GM18868 (cell line): ENCODE results near the gene PIP4K2A.

ENCODE experiments used
- ATAC-seq: cut with Tn5 transposase; IDR thresholded peaks from one replicate; pipeline ENCODE4 v1.9.1; 2021; ENCODE audit warnings: mild to moderate bottlenecking, moderate library complexity; ENCODE audit not compliant: unreplicated experiment

The PIP4K2A gene

DNA sequence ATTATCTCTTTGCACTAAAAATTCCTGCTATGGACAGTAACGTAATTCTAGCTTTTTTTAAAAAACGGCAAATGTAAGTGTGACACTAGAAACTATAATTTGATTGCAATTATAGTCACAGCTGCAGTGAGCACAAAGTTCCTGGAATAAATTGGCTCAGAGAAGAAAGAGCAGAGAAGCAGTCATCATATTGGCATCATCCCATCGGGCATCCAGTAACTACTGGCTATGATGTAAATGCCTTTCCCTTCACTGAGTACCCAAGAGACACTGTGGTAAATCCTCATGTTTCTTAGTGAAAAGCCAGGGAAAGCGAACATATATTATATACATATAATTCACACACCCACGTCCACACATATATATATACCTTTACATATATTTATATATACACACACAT is 43.6 kb downstream of the PIP4K2A start:
- no peak for ATAC-seq

DNA sequence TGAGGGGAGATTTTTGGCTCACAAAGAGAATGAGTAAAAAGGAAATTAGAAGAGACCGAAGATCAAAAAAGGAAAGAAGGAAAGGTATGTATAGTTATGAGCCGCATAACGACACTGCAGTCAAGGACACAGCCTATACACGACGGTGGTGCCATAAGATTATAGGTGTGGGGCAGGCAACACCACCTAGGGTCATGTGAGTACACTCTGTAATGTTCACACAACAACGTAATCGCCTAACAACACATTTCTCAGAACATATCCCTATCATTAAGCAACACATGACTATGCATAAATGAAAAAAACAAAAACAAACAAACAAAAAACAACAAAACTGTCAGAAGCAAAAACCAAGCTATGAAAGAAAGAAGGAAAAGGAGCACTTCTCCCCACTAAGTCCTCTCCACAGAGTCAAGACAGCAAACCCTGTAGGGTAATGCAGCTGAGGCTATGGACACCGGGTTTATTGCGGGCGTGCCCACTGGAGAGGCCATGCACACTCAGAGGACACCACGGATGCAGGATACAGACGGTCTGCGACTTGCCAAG is 45.1 kb downstream of the PIP4K2A start:
- ATAC-seq, result peak; percentile 62

DNA sequence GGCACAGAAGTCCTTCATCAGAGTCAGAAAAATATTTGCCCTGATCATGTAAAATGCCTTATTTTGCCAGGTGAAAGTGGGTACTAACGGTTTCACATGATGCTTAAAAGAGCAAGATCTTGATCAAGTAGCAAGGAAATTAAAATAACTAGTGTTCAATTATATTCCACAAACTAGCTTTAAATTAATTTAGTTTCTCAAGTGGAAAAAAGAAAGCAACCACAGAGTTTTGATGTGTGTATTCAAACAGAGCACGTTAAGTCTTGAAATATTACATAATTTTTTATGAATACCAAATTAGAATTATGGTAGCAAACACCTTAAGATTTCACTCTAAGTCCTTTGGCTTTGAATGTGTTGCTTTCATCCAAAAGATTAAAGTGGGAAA is 47.3 kb downstream of the PIP4K2A start:
- no peak for ATAC-seq

DNA sequence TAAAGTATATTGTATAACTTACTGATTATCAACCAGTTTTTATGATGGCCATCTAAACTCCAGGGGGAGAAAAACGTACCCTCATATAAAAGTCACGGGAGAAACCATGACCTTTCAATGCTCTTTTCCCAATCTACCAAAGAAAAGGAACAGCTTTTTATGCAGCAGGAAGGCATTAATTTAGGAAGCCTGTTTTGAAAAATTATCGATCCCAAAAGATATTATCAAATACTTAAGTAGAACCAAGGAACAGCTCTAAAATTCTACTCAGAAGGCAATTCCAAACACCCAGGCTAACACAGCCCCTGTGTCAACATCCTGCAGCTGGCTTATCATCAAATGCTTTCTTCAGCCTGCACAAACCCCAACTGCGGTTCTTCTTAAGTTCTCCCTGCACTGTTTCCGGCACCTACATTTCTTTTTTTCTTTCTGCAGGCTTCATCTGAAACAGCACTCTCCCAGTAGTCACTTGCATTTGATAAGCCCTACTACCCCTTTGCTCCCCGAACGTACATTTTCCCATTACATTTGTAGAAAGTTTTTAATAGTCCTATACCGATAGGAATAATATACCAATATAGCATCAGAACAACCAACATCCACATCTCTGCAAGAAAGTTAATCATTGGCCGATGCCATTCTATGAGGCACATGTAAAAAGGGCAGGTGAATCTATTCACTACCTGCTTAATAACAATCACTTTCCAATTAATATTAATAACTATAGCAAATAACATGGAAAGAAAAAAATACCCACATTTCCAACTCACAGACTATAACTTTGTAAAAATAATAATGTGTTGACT is 47.9 kb downstream of the PIP4K2A start:
- ATAC-seq, result peak; percentile 81

DNA sequence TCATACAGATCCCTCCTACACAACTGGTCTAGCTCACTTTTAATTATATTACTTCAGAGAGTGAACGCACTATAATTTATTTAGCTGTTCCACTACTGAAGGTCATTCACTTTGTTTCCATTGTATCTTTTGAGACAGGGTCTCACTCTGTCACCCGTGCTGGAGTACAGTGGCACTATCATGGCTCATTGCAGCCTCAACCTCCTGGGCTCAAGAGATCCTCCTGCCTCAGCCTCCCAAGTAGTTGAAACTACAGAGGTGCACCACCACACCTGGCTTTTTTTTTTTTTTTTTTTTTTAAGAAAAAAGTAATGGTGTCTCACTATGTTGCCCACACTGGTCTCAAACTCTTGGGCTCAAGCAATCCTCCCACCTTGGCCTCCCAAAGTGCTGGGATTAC is 49.0 kb downstream of the PIP4K2A start:
- no peak for ATAC-seq

DNA sequence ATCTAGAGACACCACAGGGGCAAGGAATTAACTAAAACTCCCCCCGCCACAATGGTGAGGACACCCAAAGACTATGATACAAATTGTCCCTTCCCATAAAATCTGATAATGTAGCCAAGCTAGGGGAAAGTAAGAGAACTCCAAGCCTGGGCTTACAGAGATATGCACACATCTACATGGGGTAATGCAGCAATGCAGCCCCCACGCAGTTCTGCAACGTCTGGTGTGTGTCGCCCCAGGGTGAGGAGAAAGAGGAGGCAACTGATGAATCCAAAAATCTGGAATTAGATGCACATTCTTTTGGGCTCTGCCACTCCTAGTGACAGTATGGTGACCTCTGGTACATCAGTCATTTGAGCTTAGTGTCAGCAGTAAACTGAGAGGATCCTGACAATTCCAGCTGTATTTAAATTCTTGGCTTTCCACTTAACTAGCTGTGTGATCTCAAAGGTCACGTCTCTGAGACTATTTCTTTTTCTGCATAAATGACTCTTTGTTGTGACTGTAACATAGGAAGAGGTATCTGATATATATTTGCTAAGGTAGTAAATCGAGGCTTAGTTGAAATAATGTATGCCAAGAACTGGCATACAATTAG is 51.5 kb downstream of the PIP4K2A start:
- ATAC-seq, result no peak

DNA sequence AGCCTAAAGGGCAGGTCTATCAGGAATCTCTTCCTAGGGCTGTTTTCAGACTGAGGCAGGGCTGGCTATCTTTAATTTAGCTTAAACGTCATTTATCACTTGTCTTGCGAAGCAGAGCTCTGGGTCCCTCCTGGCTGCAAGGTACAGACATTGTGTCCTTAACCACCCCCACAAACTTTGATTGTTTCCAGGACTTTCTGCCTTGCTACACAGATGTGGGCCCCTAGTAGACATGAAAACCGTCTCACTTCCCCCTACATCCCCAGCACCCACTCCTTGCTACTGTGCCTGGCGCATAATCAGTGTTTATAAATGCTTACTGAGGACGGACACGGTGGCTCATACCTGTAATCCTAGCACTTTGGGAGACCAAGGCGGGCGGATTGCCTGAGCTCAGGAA is 54.5 kb downstream of the PIP4K2A start:
- ATAC-seq, result no peak

DNA sequence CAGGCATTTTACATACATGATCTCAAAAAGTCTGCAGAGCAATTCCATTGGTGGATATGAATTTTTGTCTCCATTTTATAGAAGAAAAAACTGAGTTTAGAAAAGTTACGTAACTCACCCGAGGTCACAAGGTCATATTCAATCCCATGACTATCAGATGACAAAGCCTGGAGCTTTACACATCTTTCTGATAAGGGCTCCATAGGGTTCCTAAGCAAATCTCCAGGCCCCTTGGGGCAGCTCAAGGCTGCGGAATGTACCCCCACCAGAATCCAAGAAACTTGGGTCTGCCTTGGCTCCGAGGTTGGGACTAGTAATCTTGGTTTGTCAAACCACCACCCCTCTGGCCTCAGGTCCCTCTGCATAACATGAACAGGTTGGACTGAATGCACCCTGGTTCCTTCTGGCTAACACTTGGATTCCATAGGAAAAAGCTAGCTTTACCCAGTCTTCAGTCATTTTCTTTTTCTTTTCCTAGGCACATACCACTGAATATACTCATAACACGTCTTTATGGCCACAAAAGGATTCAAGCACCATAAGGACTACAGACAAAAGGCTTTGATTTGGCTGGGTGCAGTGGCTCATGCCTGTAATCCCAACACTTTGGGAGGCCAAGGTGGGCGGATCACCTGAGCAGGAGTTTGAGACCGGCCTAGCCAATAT is 55.5 kb downstream of the PIP4K2A start:
- ATAC-seq, result no peak

DNA sequence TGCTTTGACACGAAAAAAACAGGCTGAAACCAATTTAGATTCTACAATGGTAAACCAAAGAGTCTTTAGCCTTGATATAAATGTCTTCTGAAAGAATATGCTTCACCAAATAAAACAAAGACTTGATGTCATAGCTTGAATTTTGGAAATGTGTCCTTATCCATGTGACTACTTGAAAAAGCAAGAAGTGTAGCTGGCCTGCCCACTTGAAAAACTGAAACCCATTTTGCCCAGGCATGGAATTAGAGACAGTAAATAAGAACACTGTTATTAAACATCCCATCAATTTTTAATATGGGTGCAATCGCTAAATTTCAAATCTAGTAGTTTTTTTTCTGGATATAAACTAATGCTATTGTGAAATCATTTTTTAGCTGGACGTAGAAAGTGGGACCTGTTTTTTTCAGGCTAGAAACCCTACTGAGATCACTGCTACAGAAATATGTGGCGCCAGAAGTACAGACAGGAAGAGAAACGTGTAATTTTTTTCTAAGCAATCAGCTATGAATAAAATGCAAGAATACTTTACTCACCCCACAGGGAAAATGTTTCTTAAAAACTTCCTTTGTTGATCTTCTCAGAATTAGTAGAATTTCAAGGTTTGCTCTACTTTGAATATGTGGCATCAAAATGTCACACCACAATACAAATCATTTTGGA is 56.7 kb downstream of the PIP4K2A start:
- ATAC-seq, result no peak

DNA sequence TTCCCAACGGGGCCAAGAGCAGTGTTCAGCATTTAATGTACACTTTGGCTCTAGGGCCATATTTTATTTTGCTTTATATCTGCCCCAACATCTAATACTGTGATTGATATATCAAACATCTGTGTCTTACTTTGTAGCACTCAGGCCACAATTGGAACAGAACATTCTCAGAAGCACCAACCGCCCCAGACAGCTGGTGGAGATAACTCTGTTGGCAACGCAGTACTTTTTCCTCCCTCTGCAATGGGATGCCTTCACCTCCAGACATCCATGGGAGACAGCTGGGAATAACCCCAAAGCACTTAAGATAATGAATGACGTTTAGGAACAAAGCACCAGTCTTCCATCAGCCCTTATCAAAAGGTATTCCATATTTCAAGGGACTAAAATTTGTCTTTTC is 57.4 kb downstream of the PIP4K2A start:
- no peak for ATAC-seq

DNA sequence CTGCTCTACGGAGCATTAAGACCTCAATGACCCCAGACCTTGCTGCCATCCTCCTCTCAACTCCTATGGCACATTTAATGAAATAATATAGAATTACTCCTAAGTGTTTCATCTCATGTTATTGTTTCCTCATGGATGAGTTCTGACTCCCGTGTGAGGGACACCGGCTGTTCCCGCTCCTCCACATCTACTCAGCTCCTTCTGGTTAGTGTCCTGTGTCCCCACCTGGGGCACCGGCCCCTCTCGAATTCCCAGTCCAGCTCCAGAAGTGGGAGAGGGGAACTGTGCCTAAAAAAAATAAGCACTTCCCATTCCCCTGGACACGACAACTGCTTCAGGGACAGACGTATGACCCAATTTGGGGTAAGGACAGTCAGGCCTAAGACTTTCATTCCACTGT is 58.3 kb downstream of the PIP4K2A start:
- ATAC-seq, result no peak

DNA sequence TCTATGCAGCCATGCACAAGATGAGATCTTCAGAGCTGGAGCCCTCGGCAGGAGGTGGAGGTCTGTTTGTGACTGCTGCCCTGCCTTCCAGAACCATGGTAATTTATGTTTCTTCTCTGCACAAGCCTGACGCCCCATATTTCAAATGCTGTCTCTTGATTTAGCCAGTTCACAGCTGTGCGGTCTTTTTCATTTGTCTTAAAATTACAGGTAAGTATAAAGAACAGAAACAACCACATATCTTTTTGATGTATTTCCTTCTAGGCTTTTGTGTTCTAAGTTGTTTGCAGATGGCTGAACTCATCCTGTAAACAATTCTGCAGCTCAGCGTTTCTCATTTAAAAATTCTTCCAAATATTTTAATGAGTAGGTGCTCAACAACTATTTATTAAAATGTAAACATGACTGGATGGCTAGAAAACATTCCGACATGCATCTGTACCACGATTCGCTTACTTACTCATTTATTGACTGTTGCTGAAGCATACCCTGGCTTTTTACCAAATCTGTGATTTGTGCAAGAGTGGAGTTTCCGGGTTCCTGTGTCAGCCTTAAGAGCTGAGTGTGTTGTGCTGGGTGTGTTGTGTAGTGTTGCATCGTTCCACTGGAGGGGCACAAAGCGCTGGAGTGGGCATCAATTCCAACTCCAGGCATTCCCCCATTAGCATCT is 58.9 kb downstream of the PIP4K2A start:
- peak; percentile 65 for ATAC-seq

DNA sequence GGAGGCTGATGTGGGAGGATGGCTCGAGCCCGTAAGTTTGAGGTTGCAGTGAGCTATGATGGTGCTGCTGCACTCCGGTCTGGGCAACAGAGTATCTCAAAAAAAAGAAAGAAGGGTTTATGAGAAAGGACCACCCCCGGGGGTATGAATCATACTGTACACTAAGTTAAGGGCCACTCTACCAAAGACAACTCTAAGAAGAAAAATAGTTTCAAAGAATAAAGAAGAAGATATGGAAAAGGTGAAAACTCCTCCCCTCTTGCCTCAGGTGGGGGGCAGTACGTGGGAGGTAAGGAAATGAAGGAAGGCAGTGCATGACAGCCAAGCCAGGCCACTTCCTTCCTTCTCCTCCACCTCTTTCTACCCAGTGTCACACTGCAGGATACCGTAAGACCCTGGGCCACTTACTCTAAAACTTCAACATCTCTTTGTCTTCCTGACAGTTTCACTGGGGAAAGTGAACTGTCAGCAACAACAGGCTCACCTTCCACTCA is 61.3 kb downstream of the PIP4K2A start:
- ATAC-seq, result no peak

DNA sequence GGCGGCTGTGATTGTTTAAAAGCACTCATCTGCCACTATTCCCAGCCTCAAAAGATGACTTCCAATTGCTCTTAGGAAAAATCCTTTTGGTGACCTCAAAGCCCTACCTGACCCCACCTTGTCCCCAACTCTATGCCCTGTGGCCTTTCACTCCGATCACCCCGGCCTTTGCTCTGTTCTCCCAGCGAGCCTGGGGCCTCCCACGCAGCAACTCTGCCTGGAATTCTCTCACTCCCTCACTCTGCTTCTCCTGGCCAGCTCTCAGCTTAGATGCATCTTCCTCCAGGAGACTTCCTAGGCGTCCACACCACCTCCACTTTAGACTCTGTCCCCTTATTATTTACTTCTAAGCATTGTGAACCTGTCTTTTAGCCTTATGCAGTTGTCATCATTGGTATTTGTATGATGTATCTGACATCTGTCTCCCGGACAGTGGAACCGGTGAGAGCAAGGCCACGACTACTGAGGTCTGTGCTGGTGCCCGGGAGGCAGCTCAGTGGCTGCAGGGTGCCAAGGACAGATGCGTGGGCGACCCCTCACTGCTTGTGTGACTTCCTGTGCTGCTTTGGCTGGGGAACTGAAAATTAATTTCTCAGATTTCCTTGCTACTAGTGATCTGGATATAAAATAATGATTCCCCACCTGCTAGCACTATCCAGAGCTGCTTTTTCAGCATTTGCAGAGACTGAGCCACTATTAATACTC is 63.0 kb downstream of the PIP4K2A start:
- ATAC-seq, result peak; percentile 36

DNA sequence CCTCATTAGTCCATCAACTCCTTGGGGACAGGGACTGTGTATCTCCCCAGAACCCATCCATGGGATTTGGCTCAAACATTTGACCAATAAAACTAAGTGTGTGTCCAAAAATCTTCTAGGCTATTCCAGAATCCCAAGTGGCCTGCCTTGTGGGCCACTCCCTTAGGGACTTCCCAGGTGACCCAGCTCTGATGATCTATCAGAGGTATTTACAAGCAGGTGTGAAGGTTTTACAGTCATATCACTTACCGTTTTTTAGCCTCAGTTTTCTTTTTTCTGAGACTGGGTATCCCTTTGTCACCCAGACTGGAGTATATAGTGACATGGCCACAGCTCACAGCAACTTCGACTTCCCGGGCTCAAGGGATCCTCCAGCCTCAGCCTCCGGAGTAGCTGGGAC is 64.4 kb downstream of the PIP4K2A start:
- ATAC-seq, result no peak

DNA sequence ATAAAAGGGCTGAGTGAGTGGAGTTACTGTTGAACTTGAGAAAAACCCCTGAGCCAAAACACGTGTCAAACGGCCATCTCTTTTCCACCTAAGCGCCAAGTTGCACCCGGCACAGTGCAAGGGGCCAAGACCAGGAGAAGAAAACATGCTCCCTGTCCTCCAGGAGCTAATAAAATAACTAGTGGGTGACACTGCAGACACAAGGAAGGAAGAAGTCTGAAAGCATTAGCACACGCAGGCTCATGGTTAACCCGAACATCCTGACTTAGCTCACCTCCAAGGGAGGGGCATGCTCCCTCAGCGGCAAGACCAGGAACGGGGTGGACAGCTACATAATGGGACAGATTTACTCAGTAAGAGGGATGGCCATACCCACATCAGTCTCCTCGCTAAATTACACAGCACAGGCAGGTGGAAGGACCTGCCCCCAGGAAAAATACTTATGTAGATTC is 65.0 kb downstream of the PIP4K2A start:
- no peak for ATAC-seq

DNA sequence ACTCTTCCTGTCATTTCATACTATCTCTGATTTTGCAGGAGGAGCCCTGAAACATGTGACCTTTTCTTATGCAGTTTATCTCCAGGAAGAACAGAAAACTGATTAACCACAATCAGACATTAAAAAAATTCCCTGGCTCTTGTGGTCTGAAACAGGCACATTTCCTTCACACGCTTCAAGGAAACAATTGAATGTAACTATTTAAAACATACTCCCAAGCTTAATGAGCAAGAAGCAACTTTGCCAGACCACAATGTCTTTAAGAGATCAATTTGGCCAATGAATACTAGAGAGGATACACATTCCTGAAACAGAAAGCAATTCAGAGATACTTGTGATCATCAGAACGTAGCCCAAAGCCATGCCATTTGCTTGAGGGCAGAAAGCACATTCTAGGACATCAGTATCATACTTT is 65.8 kb downstream of the PIP4K2A start:
- peak; percentile 42 for ATAC-seq

DNA sequence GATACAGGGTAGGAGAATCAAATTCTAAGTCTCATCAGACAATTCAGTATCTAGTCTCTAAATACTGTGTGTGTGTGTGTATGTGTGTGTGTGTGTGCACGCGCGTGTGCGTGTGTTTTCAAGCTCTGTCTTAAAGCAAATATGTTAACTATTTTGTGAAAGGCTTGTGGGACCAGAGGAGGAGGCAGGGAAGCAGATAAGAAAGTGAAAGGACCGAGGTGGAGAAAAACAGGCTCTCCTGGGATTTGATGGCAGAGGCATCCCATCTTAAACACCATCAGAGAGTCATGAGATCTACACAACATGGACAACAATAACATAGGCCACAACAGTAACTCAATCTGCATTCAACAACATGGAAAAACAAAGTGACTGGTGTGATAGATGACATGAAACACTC is 67.1 kb downstream of the PIP4K2A start:
- ATAC-seq, result no peak

DNA sequence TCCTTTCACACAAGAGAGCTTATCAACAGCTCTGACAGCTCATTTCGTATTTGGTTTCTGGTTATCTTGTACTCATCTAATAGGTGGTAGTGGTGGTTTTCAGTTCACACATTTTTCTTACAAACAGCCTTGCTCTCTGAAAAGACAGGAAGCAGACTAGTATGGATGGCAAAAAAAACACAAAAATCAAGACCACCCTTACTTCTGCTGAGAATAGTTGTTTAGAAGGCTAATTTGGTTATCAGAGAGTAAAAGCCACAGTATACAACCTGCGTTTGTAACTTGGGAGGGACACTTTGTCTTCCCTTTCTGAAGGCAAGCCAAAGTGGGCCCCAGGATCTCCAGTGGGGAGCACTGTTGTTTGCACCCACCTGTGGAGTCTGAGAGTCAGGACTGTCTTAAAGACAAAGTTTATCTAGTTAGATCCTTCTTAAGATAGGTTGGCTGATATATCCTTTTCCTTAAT is 68.0 kb downstream of the PIP4K2A start:
- peak; percentile 70 for ATAC-seq

DNA sequence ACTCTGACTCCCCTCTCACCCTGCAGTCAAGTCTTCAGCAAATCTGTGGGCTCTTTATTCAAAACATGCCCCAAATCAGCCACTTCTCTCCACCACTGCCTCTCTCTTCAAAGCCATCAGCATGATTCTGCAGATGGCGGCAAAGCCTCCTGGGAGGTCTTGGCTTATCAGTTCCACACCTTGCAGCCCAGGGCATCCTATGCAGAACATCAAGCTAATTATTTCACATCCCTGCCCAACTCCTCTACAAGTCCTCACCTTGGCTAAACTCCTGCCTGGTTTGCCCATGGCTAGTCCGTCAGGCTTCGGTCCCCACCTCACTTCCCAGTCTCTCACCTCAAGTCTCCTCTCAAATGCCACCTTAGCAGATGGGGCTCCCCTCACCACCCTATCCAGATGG is 70.2 kb downstream of the PIP4K2A start:
- ATAC-seq, result no peak
